ENCODE measurements around the gene WIPF2.

WIPF2 gene

GRCh38 chr17:40287494-40288369 is 68.6 kb downstream of the WIPF2 start, which contains the start of gene CDC6:
Gene CDC6, plus strand, starts transcription at chr17:40287879. Its CDS starts 1,542 bp downstream, at chr17:40289421.
- peak; percentile 100 for DNase-seq (ENCODE audit: low read depth)
- H3K4me3 ChIP-seq (ENCODE audit: low read depth, low read length): peak within 1 kb of the TSS; percentile 66
- TF ChIP-seq CTCF (conservative IDR thresholded peaks at IDR 0.05; ENCODE audit: low read depth, low read length): no peak

GRCh38 chr17:40290629-40291280 is 71.7 kb downstream of the WIPF2 start:
- peak; percentile 72 for TF ChIP-seq CTCF (conservative IDR thresholded peaks at IDR 0.05; ENCODE audit: low read depth, low read length)
- H3K4me3 ChIP-seq (ENCODE audit: low read depth, low read length): no peak overlapping the region
- DNase-seq (ENCODE audit: low read depth): peak; percentile 98

GRCh38 chr17:40291281-40291664 is 72.2 kb downstream of the WIPF2 start:
- no peak overlapping the region for H3K4me3 ChIP-seq (ENCODE audit: low read depth, low read length)
- DNase-seq (ENCODE audit: low read depth): no peak
- no peak for TF ChIP-seq CTCF (conservative IDR thresholded peaks at IDR 0.05; ENCODE audit: low read depth, low read length)

- no peak for TF ChIP-seq CTCF (conservative IDR thresholded peaks at IDR 0.05; ENCODE audit: low read depth, low read length)
- H3K4me3 ChIP-seq (ENCODE audit: low read depth, low read length): no peak overlapping the region
- DNase-seq (ENCODE audit: low read depth): no peak
These were observed 74.3 kb downstream of the WIPF2 start for GRCh38 chr17:40293363-40293762.

GRCh38 chr17:40295488-40296436 is 76.7 kb downstream of the WIPF2 start:
- TF ChIP-seq CTCF (conservative IDR thresholded peaks at IDR 0.05; ENCODE audit: low read depth, low read length): no peak
- DNase-seq (ENCODE audit: low read depth): no peak
- H3K4me3 ChIP-seq (ENCODE audit: low read depth, low read length): no peak overlapping the region

- TF ChIP-seq CTCF (conservative IDR thresholded peaks at IDR 0.05; ENCODE audit: low read depth, low read length): no peak
- DNase-seq (ENCODE audit: low read depth): no peak
- no peak overlapping the region for H3K4me3 ChIP-seq (ENCODE audit: low read depth, low read length)
These were observed 78.4 kb downstream of the WIPF2 start for GRCh38 chr17:40297511-40297910.
